GM12878 (cell line): ENCODE measurements around the gene SGCD. TPM values are rescaled to one million over a fixed set of nuclear protein-coding genes. Genes with fewer than 3 reads are reported as not detected.

Source experiments
- ATAC-seq: fragments of 200-7000 bp; cut with Tn5 transposase; 3 replicates; pipeline ENCODE4 v1.9.1; 2020; ENCODE audit warnings: mild to moderate bottlenecking, moderate library complexity
- BruUV-seq: library from RNA; stranded (reverse); fragments of 400-500 nt; replicated peaks from 2 replicates; lab custom pipeline; 2021; lab: Mats Ljungman, UMichigan
- CTCF ChIA-PET: fragments of 300-600 bp; sonication (Branson Sonifier 250); formaldehyde crosslinking; extraction: SDS; loops from one replicate; lab custom pipeline; 2021; ENCODE audit warnings: inconsistent platforms; lab: Yijun Ruan, JAX
- POLR2A ChIA-PET: fragments of 350-600 bp; formaldehyde crosslinking; extraction: SDS; loops from one replicate; lab custom pipeline; 2021; ENCODE audit warnings: inconsistent platforms; lab: Charles Lee
- RAD21 ChIA-PET: fragments of 300-600 bp; sonication (Branson Sonifier 250); formaldehyde crosslinking; loops from one replicate; lab custom pipeline; 2023; ENCODE audit warnings: antibody characterized with exemption; ENCODE audit not compliant: unreplicated experiment; lab: Charles Lee
- SMC1A ChIA-PET: fragments of 300-600 bp; sonication (Branson Sonifier 250); formaldehyde crosslinking; loops from one replicate; lab custom pipeline; 2023; ENCODE audit not compliant: unreplicated experiment, uncharacterized antibody; lab: Charles Lee
- DNase-seq: peaks from one replicate; pipeline ENCODE4 v3.0.0-alpha.2; 2011; ENCODE audit warnings: low read depth, low spot score
- FAIRE-seq: peaks from 3 replicates; lab custom pipeline; 2011; peaks lifted over from hg19 to GRCh38; lab: Jason Lieb, UNC
- H2AFZ ChIP-seq: 2 replicates; pipeline ENCODE4 v1.6.0; 2011; ENCODE audit warnings: low read depth, low read length, control low read depth; ENCODE audit not compliant: control insufficient read depth
- H3K27ac ChIP-seq: 2 replicates; pipeline ENCODE4 v1.5.1; 2011; ENCODE audit warnings: control low read depth; ENCODE audit not compliant: control insufficient read depth, insufficient read depth
- H3K27me3 ChIP-seq, 2 experiments: replicated peaks in 1 of 2; 2 replicates each; pipeline versions ENCODE4 v1.6.0 to v1.6.1; 2011; ENCODE audit warnings: low read length in 1 of 2; ENCODE audit not compliant: control insufficient read depth in 2 of 2, insufficient read depth in 2 of 2
- H3K36me3 ChIP-seq, 2 experiments: 2 replicates each; pipeline ENCODE4 v1.5.1; 2011; ENCODE audit warnings: low read length in 1 of 2; ENCODE audit not compliant: control insufficient read depth in 2 of 2, insufficient read depth in 2 of 2
- H3K4me1 ChIP-seq: 2 replicates; pipeline ENCODE4 v1.6.1; 2011; ENCODE audit warnings: mild to moderate bottlenecking, low read length, moderate library complexity, mixed read lengths; ENCODE audit not compliant: control insufficient read depth, insufficient read depth
- H3K4me2 ChIP-seq: 2 replicates; pipeline ENCODE4 v1.6.0; 2011; ENCODE audit warnings: control low read depth; ENCODE audit not compliant: control insufficient read depth, insufficient read depth
- H3K4me3 ChIP-seq: fragments of 200-600 bp; sonication (generic); 2 replicates; pipeline ENCODE4 v1.5.1; 2016
- H3K79me2 ChIP-seq: 2 replicates; pipeline ENCODE4 v1.6.0; 2011; ENCODE audit warnings: low read length; ENCODE audit not compliant: control insufficient read depth, insufficient read depth
- H3K9ac ChIP-seq: 2 replicates; pipeline ENCODE4 v1.8.0; 2011; ENCODE audit warnings: low read length, control low read depth, mixed read lengths; ENCODE audit not compliant: control insufficient read depth, insufficient read depth
- H3K9me3 ChIP-seq: replicated peaks from 3 replicates; pipeline ENCODE4 v1.5.1; 2011; ENCODE audit warnings: mild to moderate bottlenecking, low read length; ENCODE audit not compliant: control insufficient read depth, insufficient read depth
- H4K20me1 ChIP-seq: 2 replicates; pipeline ENCODE4 v1.6.0; 2011; ENCODE audit not compliant: control insufficient read depth, insufficient read depth
- BACH1 ChIP-seq: fragments of 450-650 bp; IDR thresholded peaks from 2 replicates; pipeline ENCODE4 v1.6.1; 2017; ENCODE audit warnings: mild to moderate bottlenecking, borderline replicate concordance
- CHD4 ChIP-seq: fragments of 200-600 bp; sonication (generic); IDR thresholded peaks from 2 replicates; pipeline ENCODE4 v1.6.1; 2016; ENCODE audit warnings: mild to moderate bottlenecking
- EZH2 ChIP-seq: IDR thresholded peaks from 2 replicates; pipeline ENCODE4 v1.6.1; 2012; ENCODE audit warnings: low read depth, mild to moderate bottlenecking, control low read depth, inconsistent platforms, low read length, borderline replicate concordance; ENCODE audit not compliant: control insufficient read depth
- JUNB ChIP-seq: IDR thresholded peaks from 2 replicates; pipeline ENCODE4 v1.6.1; 2016; ENCODE audit warnings: antibody characterized with exemption, mild to moderate bottlenecking
- MTA3 ChIP-seq: IDR thresholded peaks from 2 replicates; pipeline ENCODE4 v1.6.1; 2012; ENCODE audit warnings: low read length, inconsistent platforms, borderline replicate concordance
- POLR2AphosphoS2 ChIP-seq: IDR thresholded peaks from 2 replicates; pipeline ENCODE4 v1.6.1; 2011; ENCODE audit warnings: low read depth, mild to moderate bottlenecking, low read length, improper control_type of control experiment, moderate library complexity
- POLR2AphosphoS5 ChIP-seq: IDR thresholded peaks from 2 replicates; pipeline ENCODE4 v1.6.1; 2011; ENCODE audit warnings: mild to moderate bottlenecking, low read length, inconsistent platforms
- WGBS: methylation state at CpG from one replicate; pipeline ENCODE4 v1.1.6; 2016; ENCODE audit warnings: low lambda C conversion rate; ENCODE audit not compliant: insufficient replicate concordance, insufficient coverage; ENCODE audit errors: missing lambda C conversion rate; 5-methylcytosine and 5-hydroxymethylcytosine counted together
- in situ Hi-C: fragments of 300-500 bp; cut with MboI; formaldehyde crosslinking; loops from 9 replicates; pipeline ENCODE4 v1.14.3; 2018; ENCODE audit warnings: mixed read lengths
- intact Hi-C: fragments of 100-400 bp; cut with micrococcal nuclease; formaldehyde crosslinking; loops from one replicate; pipeline ENCODE4 v1.14.2; 2022; ENCODE audit not compliant: unreplicated experiment
- polyA plus RNA-seq, 11 experiments: library from polyadenylated mRNA; depleted of rRNA in 4 of 11; unstranded in 6 of 11; stranded (reverse) in 5 of 11; fragments of >200 nt; fragmentation: Nextera tagmentation in 4 of 11; fragmentation: Illumina TruSeq in 1 of 11; extraction: Ambion mirVana in 4 of 11; extraction: Trizol in 1 of 11; gene quantifications; 1 replicate in 1 of 11; 2 replicates in 10 of 11; pipeline versions ENCODE4 v1.2.1 to v1.2.3, GENCODE V29; 2011 to 2016; ENCODE audit warnings: inconsistent platforms in 2 of 11, missing spikeins in 2 of 11, low read depth in 1 of 11
- total RNA-seq, 4 experiments: library from RNA; depleted of rRNA in 3 of 4; stranded (reverse); fragments of >200 nt in 3 of 4; fragmentation: Illumina TruSeq in 1 of 4; extraction: Trizol in 1 of 4; gene quantifications; 2 replicates each; pipeline versions ENCODE4 v1.2.1 to v1.2.3, GENCODE V29; 2013 to 2021
- TF ChIP-seq, protein P1 (sequence below): IDR thresholded peaks from 2 replicates; pipeline ENCODE4 v1.6.1; 2011; ENCODE audit warnings: low read depth, mild to moderate bottlenecking, low read length, moderate library complexity, borderline replicate concordance; ENCODE audit errors: extremely low read depth
- TF ChIP-seq, protein P2 (sequence below): fragments of 150-350 bp; IDR thresholded peaks from 2 replicates; pipeline ENCODE4 v1.6.1; 2016; ENCODE audit warnings: low read depth, low read length
- TF ChIP-seq, protein P3 (sequence below): fragments of 450-650 bp; IDR thresholded peaks from 2 replicates; pipeline ENCODE4 v1.6.1; 2017; ENCODE audit warnings: mild to moderate bottlenecking, low read depth, inconsistent platforms; ENCODE audit not compliant: poor library complexity, severe bottlenecking

SGCD gene
- total and polyA plus RNA-seq, 10 of the 15 experiments (the other 5 are each of a cell fraction or from before 2014, with no cell fraction given) = 0.06 TPM; not detected in 9

DNA sequence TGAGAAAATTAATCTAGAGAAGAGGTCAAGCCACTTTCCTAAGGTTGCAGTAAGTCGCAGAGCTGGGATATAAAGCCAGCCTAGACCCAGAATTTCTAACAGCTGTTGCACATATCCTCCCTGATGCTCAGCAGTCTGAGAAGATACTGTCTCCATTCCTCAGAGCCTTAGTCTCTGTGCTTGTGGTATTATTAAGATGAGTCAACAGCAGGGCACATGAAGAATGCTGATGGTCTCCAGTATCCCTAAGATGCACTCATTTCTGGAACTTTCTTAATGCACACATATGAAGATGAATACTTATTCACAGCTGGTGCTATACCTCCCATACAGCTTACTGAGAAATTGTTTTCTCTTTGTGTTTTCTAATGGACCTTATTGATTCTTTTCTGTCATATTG lies 32.5 kb downstream of the SGCD start (continued):
- TF ChIP-seq, protein P1, sequence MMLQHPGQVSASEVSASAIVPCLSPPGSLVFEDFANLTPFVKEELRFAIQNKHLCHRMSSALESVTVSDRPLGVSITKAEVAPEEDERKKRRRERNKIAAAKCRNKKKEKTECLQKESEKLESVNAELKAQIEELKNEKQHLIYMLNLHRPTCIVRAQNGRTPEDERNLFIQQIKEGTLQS = no peak

DNA sequence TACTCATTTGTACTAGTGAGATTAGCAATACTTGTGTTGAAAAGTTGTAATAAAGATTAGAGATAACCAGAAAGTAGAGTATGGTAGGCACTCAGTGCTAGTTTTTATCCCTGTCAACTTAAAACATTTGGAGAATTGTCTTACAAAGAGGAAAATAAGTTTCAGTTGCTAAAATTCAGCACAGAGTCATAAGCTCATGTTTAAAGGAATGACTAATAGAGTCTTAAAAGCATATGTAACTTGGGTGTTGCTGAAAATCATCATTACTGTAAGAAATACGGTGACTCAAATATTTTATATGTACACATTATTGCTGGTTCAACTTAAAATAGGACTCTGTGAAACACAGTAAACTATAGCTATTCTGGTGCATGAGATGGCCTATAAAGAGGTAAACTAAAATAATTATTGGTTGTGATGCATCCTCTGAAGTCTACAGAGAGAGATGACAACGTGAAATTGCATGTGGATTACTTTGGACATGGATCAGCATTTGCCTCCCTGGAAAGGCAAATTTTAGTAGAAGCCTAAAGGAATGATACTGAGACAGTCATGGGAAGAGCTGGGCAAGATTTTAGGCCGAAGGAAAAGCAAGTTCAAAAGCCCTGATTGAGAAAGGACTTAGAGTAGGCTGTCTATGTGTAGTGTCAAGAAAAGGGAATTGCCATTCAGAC lies 34.6 kb downstream of the SGCD start:
- Histone ChIP-seq H4K20me1 (no peaks in the 10 kb centered on the region), H3K4me2 (no peak overlapping the region), H3K9me3 (no peaks in the 10 kb centered on the region), H3K27me3 (no peaks in the 10 kb centered on the region; a peak in 1 of 4 replicates), H3K4me3 (no peak overlapping the region), H3K4me1 (no peaks in the 10 kb centered on the region), H3K27ac (no peak overlapping the region), H3K36me3 (no peaks in the 10 kb centered on the region), H3K79me2 (no peaks in the 10 kb centered on the region), H3K9ac (no peak overlapping the region), H2AFZ (no peak overlapping the region)
- 47% methylated on average over 3 of the region's 3 CpGs for WGBS
- FAIRE-seq (no peak), ATAC-seq (no peak), DNase-seq (no peak)
- intact Hi-C loops = no loop called here
- ChIA-PET CTCF (interaction anchor here (0.7 kb wide), 1 partner anchor 770 kb away, joined by 3 read pairs; no protein-coding TSS in a partner anchor), RAD21 (no interaction called here), SMC1A (interaction anchor here (1.1 to 1.5 kb wide), 2 partner anchors 10 to 37 kb away, joined by 3 read pairs; no protein-coding TSS in a partner anchor), POLR2A (no interaction called here)
- in situ Hi-C loops = no loop called here
- BruUV-seq = no TSS peak
- TF ChIP-seq BACH1 (no peak), POLR2AphosphoS2 (no peak), EZH2 (no peak), MTA3 (no peak), JUNB (no peak), CHD4 (no peak), POLR2AphosphoS5 (no peak)
- TF ChIP-seq, protein P2, sequence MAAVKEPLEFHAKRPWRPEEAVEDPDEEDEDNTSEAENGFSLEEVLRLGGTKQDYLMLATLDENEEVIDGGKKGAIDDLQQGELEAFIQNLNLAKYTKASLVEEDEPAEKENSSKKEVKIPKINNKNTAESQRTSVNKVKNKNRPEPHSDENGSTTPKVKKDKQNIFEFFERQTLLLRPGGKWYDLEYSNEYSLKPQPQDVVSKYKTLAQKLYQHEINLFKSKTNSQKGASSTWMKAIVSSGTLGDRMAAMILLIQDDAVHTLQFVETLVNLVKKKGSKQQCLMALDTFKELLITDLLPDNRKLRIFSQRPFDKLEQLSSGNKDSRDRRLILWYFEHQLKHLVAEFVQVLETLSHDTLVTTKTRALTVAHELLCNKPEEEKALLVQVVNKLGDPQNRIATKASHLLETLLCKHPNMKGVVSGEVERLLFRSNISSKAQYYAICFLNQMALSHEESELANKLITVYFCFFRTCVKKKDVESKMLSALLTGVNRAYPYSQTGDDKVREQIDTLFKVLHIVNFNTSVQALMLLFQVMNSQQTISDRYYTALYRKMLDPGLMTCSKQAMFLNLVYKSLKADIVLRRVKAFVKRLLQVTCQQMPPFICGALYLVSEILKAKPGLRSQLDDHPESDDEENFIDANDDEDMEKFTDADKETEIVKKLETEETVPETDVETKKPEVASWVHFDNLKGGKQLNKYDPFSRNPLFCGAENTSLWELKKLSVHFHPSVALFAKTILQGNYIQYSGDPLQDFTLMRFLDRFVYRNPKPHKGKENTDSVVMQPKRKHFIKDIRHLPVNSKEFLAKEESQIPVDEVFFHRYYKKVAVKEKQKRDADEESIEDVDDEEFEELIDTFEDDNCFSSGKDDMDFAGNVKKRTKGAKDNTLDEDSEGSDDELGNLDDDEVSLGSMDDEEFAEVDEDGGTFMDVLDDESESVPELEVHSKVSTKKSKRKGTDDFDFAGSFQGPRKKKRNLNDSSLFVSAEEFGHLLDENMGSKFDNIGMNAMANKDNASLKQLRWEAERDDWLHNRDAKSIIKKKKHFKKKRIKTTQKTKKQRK = no peak
- TF ChIP-seq, protein P3, sequence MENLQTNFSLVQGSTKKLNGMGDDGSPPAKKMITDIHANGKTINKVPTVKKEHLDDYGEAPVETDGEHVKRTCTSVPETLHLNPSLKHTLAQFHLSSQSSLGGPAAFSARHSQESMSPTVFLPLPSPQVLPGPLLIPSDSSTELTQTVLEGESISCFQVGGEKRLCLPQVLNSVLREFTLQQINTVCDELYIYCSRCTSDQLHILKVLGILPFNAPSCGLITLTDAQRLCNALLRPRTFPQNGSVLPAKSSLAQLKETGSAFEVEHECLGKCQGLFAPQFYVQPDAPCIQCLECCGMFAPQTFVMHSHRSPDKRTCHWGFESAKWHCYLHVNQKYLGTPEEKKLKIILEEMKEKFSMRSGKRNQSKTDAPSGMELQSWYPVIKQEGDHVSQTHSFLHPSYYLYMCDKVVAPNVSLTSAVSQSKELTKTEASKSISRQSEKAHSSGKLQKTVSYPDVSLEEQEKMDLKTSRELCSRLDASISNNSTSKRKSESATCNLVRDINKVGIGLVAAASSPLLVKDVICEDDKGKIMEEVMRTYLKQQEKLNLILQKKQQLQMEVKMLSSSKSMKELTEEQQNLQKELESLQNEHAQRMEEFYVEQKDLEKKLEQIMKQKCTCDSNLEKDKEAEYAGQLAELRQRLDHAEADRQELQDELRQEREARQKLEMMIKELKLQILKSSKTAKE = no peak
